ENCODE data around the gene KCNT2. TPM values are rescaled to one million over a fixed set of nuclear protein-coding genes. Genes with fewer than 3 reads are reported as not detected.

KCNT2 gene
- total and polyA plus RNA-seq, 9 of the 15 experiments (the other 6 are each of a cell fraction or from before 2014, with no cell fraction given) = 0.13 to 0.73 (median 0.28) TPM

DNA sequence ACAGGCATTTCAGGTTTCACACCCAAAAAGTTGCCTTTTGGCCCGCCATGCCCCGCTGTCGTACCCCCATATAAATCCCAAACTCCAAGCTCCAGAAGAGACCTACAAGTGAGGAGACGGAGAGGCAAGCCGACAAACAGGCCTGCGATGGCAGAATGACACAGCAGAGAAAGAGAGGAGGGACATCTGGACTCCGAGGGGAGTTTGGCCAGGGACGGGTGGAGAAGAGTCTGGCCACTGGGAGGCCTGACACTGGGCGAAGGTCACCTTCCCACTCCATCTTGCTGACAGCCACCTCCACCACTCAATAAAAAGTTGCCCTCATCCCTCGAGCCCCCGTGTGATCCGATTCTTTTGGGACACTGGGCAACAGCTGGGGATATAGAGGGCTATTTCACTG, 41.8 kb upstream of the KCNT2 start:
- H3K27ac ChIP-seq (ENCODE audit: extremely low read depth, low read depth, low read length) = peak overlapping the region; percentile 67
- peak overlapping the region; percentile 36 to 76 for H3K9ac ChIP-seq (ENCODE audit: insufficient read depth in 1 of 2, low read depth in 2 of 2, low read length in 2 of 2)
- no peak overlapping the region for H3K4me3 ChIP-seq
- no TSS peak for BruUV-seq (replicated peaks)
- ChIA-PET POLR2A (no interaction called here), CTCF (ENCODE audit: low intra/inter-chr PET ratio) (no interaction called here)
- FAIRE-seq = peak; percentile 44
- 20% methylated on average over 12 of the region's 12 CpGs for WGBS (ENCODE audit: insufficient coverage, low coverage, missing lambda C conversion rate)
- H3K4me1 ChIP-seq (replicated peaks in 1 of 2; ENCODE audit: control insufficient read depth in 2 of 2, insufficient read depth in 2 of 2, low read length in 2 of 2) = peaks cover 0 to 3% of the 10 kb centered on the region in 2 experiments; a peak in 2 of 5 replicates
- H2AFZ ChIP-seq (ENCODE audit: low read depth, low read length) = peak overlapping the region; percentile 80
- no peaks in the 10 kb centered on the region for H3K9me1 ChIP-seq (ENCODE audit: control insufficient read depth, insufficient read depth, low read length)
- in situ Hi-C loops (cut with MboI) (loop anchor here (25.0 kb wide), 1 partner anchor 763 kb away; no protein-coding TSS in a partner anchor), intact Hi-C loops (cut with micrococcal nuclease) (loop anchor here (5.0 kb wide), 1 partner anchor 547 kb away; no protein-coding TSS in a partner anchor)
- peak; percentile 82 for ATAC-seq
- H3K36me3 ChIP-seq (ENCODE audit: control insufficient read depth, insufficient read depth, low read length) = no peaks in the 10 kb centered on the region
- H3K9me3 ChIP-seq (replicated peaks; ENCODE audit: control insufficient read depth, insufficient read depth, low read depth, low read length) = no peaks in the 10 kb centered on the region
- no peaks in the 10 kb centered on the region for H4K20me1 ChIP-seq (replicated peaks; ENCODE audit: control insufficient read depth, insufficient read depth, low read length)
- peak in 3 of 4 experiments; percentile 13 to 73 (median 44) for DNase-seq (ENCODE audit: extremely low read depth in 1 of 4, low spot score in 3 of 4)
- peak overlapping the region; percentile 73 for H3K4me2 ChIP-seq (ENCODE audit: insufficient read depth, low read length)
- no peaks in the 10 kb centered on the region for H3K27me3 ChIP-seq (ENCODE audit: control insufficient read depth in 2 of 2, insufficient read depth in 2 of 2, low read length in 2 of 2)
- H3K79me2 ChIP-seq (ENCODE audit: control insufficient read depth, insufficient read depth, low read length) = peaks cover 31% of the 10 kb centered on the region
- TF ChIP-seq MAFF (IDR thresholded peaks at IDR 0.05; ENCODE audit: low read length) (0 out of 2 replicates have a peak, but pooled peaks have one; percentile 11), REST (IDR thresholded peaks at IDR 0.05; ENCODE audit: borderline replicate concordance) (no peak), REST (CRISPR knock-in tag; IDR thresholded peaks at IDR 0.05; ENCODE audit: low read depth) (no peak), TAF7 (tag; IDR thresholded peaks at IDR 0.05) (peak; percentile 75), ESRRA (IDR thresholded peaks at IDR 0.05; ENCODE audit: borderline replicate concordance, low read depth) (peak; percentile 95), NR2C1 (IDR thresholded peaks at IDR 0.05) (no peak), NR2C1 (tag; IDR thresholded peaks at IDR 0.05) (peak; percentile 22; the same call in 1 of the 2 replicates), U2AF2 (optimal IDR thresholded peaks at IDR 0.05; ENCODE audit: low read depth, low read length) (no peak), ZNF253 (CRISPR knock-in tag; conservative IDR thresholded peaks at IDR 0.05) (no peak), PTRF (tag; IDR thresholded peaks at IDR 0.05) (no peak), RNF2 (IDR thresholded peaks at IDR 0.05) (no peak), ZBTB8A (IDR thresholded peaks at IDR 0.05; ENCODE audit: partially characterized antibody) (no peak), ZNF561 (CRISPR knock-in tag; conservative IDR thresholded peaks at IDR 0.05) (no peak), POLR2G (IDR thresholded peaks at IDR 0.05; ENCODE audit: low read depth, low read length) (peak; percentile 38; the same call in 1 of the 2 replicates), FOS (IDR thresholded peaks at IDR 0.05; ENCODE audit: extremely low read depth, insufficient read length) (no peak), TEAD4 (IDR thresholded peaks at IDR 0.05; ENCODE audit: low read length) (no peak), TEAD4 (CRISPR knock-in tag; IDR thresholded peaks at IDR 0.05; ENCODE audit: borderline replicate concordance) (no peak), SMAD4 (CRISPR knock-in tag; conservative IDR thresholded peaks at IDR 0.05) (no peak), PPARD (CRISPR knock-in tag; IDR thresholded peaks at IDR 0.05) (no peak)
